Eye (tissue), 1 donor: ENCODE measurements around the gene RMND1.
"Not testable (repeated sequence)": the region's sequence is repeated elsewhere in the genome, so short reads cannot be mapped to it uniquely, and the experiment has no call there.

Experiments used
- DNase-seq: peaks from one replicate; pipeline ENCODE4 v3.0.0-alpha.2; 2015

Gene RMND1

GRCh38 chr6:151452750-151453427 lies 963 bp upstream of the RMND1 start:
- no peak for DNase-seq

DNA sequence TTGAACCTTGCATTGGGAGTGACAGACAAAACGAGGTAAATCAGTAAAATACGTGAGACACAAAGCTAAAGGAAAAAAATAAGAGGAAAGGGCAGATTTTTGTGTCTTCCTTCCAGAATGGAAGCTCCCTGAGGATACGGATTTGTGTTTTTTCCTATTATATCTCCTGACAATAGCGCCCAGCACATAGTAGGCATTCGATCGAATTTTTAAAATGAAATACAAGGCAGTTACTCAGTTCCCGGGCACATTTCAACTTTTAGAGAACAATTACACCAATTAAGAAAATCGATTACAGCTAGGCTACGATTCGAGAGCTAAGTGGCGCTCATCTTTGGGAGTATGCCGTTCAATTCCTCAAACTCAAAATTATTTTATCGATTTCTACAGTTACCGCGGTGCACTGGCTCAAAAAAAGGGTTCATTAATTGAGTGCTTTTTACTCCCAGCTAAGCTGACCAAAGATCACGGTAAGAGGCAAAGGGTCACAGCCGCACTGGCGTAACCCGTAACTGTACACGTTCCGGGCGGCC lies 443 bp downstream of the RMND1 start:
- no peak for DNase-seq

GRCh38 chr6:151450928-151451327 lies 998 bp downstream of the RMND1 start:
- not testable (repeated sequence) for DNase-seq

DNA sequence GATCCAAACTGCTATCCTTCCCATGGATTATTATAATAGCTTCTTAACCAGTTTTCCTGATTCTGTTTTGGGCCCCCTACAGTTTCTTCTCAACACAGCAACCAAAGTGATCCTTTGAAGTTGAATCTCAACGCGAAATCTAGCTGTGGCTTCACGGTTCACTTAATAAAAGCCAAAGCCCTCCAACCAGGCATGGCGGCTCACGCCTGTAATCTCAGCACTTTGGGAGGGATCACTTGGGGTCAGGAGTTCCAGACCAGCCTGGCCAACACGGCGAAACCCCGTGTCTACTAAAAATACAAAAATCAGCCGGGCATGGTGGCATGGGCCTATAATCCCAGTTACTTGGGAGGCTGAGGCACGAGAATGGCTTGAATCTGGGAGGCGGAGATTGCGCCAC lies 3.3 kb downstream of the RMND1 start:
- no peak for DNase-seq

- DNase-seq: no peak
Measured at GRCh38 chr6:151447237-151447636, 4.7 kb downstream of the RMND1 start.

DNA sequence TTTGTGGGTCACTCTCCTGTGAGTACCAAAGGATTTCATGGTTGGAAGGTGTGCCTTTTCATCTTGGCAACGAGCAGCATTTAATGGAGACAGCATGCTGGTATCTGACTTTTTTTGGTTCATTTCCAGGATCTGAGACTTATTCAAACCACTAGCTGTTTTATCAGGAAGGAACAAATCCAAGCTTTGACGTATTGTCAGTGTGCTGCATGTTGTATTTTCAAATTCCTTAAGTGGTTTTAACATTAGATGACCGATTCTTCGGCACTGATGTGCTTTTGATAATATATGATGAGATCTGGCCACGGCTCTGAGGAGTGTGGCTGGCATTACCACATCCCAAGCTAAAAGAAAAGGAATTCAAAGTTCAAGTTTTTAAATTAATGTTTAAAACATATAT lies 6.4 kb downstream of the RMND1 start:
- peak; percentile 46 for DNase-seq

- DNase-seq: no peak
Measured at GRCh38 chr6:151443911-151444621, 7.9 kb downstream of the RMND1 start.

- DNase-seq: no peak
Measured at GRCh38 chr6:151443454-151443853, 8.5 kb downstream of the RMND1 start.

- DNase-seq: no peak
Measured at GRCh38 chr6:151442371-151442770, 9.6 kb downstream of the RMND1 start.

GRCh38 chr6:151441390-151442166 lies 10.3 kb downstream of the RMND1 start:
- no peak for DNase-seq

DNA sequence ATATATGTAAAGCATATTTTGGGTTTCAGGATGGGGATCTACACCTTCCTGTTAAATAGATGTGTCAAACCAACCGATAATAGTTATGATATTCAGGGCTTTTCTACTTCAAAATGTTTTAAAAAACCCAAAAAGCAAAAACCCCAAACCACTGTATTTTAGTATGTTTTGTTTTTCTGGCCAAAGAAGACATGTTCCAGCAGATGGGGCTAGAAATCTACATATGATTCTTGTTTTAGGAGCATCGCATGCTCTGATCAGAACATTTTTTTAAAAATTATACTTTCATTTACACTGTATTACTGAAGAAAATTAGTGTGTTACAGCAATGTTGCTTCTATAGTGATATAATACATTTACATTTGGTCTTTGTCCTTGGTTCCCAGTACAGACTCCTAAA lies 11.0 kb downstream of the RMND1 start:
- no peak for DNase-seq

DNA sequence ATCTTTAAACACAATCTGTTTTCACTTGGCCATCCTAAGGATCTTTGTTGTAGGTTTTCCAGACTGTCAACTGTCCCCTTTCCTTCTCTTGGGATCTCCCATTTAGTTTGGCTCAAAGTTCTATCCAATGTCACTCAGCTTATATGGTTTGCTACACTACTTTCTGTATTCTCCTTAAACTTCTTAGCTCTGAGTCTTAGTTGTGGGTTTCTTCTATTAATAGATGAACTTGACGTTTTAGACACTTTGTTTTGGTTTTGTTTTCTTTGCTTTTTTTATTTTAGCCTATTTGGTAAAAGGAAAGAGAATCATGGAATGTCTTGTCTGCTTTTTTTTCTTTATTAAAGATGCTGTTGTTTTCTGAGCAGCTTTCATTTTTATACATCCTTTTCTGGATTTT lies 11.4 kb downstream of the RMND1 start:
- DNase-seq: no peak

DNA sequence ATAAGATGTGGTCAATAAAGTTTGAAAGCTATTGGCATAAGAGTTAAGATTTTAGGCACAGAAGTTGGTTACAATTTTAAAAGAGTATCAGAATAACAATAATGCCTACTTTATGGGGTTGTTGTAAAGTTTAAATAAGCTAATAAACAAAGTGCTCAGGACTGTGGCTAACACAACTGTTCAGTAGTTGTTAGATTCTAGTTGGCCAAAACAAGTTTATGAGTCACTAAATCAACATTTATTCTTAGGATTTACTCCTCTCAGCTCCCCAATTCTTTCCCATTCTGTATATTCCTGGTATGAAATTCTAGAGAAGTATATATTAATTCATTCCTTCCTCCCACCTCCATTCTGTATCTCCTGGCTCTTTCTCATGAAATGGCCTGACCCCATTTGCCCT lies 14.5 kb downstream of the RMND1 start:
- DNase-seq: no peak

DNA sequence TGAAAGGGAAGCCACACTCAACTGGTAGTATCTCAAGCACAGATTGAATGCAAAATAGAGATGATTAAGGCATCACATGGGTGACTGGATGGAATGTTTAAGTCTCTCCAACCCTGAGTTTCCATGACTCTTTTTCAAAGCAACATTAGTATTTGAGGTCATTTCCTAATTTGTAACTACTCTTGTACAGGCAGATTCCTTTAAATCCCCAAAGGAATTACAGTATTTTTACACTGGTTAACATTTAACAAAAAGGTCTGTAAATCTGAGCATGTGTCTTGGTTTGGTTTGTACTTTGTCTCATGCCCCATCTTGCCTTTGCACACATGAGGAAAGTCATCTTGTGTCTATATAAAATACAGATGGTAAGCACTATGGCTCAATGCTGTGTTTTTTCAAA lies 15.1 kb downstream of the RMND1 start:
- DNase-seq: no peak

- no peak for DNase-seq
Measured at GRCh38 chr6:151436300-151436699, 15.6 kb downstream of the RMND1 start.

DNA sequence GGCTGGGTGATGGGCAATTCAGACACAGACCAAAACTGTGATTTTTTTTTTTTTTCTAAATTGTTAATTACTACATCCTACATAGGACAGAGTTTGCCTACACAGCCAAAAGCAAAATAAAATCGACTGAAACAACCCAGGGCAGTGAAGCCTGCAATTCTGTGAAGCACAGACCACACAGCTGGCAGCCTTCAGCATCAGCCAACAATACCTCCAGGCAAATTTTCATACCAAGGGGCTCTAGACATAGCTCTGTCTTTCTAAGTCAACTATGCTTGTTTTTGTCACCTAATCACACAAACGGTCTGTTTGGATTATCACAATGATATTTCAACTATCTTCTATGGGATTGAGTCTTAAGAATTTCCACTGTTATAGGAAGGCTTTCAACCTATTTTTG lies 17.6 kb downstream of the RMND1 start:
- DNase-seq: no peak

- no peak for DNase-seq
Measured at GRCh38 chr6:151432651-151433050, 19.3 kb downstream of the RMND1 start.

DNA sequence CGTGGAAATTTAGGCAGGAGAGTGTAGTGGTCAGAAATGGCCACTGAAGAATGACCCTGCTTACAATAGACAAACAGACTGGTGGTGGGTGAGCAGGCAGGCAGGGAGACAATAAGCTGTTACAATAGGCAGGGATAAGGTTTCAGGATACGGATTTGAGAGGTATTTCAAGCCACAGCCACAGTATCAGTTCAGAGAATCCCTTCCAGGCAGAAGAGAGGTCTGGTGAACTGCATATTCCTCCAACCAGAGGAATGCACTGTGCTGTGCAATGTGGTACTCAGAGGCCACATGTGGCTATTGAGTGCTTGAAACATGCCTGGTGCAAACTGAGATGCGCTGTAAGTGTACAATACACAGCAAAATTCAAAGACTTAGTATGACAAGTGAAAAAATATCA lies 20.6 kb downstream of the RMND1 start:
- no peak for DNase-seq

- DNase-seq: no peak
Measured at GRCh38 chr6:151430886-151431285, 21.0 kb downstream of the RMND1 start.

- DNase-seq: no peak
Measured at GRCh38 chr6:151428093-151428735, 23.7 kb downstream of the RMND1 start.

DNA sequence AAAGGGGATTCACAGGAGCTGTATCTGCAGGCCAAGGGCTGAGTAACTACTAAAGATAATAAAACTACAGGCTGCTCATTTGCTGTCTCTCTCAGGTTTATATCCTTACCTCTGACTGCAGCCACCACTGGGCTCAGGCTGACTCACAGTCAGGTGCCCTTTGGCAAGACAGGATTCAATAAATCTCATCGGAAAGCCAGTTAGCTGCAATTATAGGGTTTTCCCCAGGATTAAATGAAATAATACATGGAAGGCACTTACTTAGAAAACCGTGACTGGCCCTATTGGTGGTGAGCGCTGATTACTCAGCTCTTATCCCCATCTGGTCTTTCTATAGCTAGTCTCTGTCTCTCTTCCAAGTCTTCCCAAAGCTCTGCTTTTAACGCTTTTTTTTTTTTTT lies 26.4 kb downstream of the RMND1 start:
- DNase-seq: no peak

GRCh38 chr6:151422981-151423380 lies 28.9 kb downstream of the RMND1 start:
- DNase-seq: no peak

DNA sequence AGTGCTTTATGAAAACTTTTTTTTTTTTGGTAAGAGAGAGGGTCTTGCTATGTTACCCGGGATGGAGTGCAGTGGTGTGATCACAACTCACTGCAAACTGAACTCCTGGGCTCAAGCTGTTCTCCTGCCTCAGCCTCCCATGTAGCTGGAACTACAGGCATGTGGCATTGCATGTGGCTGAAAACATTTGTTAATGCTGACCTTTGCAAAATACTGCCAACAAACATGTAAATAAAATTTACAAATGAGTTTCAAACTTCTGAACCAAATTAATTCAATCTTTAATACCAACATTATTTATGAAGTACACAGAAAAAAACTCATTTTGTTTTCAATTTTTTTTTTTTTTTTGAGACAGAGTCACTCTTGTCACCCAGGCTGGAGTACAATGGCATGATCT lies 34.4 kb downstream of the RMND1 start:
- DNase-seq: no peak
